ENCODE data around the gene KIZ.

Gene KIZ

GRCh38 chr20:21139881-21140566 lies 14.1 kb downstream of the KIZ start:
- Histone ChIP-seq H3K9me3 (ENCODE audit: control insufficient read depth in 2 of 2, low read length in 2 of 2) (no peaks in the 10 kb centered on the region), H3K27me3 (ENCODE audit: control insufficient read depth in 1 of 2, insufficient read depth in 2 of 2, low read length in 2 of 2) (no peaks in the 10 kb centered on the region), H3K4me3 (ENCODE audit: low read length in 2 of 2) (no peak overlapping the region), H3K27ac (ENCODE audit: low read length) (no peak overlapping the region), H3K36me3 (ENCODE audit: control insufficient read depth in 2 of 2, insufficient read depth in 2 of 2, low read length in 2 of 2) (peaks cover 3 to 11% of the 10 kb centered on the region in 2 donors), H3K4me1 (ENCODE audit: control insufficient read depth, insufficient read depth, low read length) (no peaks in the 10 kb centered on the region), H3K9ac (ENCODE audit: low read length in 2 of 2) (no peak overlapping the region)

GRCh38 chr20:21141825-21142224 lies 15.9 kb downstream of the KIZ start:
- H3K27me3 ChIP-seq (ENCODE audit: control insufficient read depth in 1 of 2, insufficient read depth in 2 of 2, low read length in 2 of 2) = no peaks in the 10 kb centered on the region
- H3K9me3 ChIP-seq (ENCODE audit: control insufficient read depth in 2 of 2, low read length in 2 of 2) = no peaks in the 10 kb centered on the region
- H3K9ac ChIP-seq (ENCODE audit: low read length in 2 of 2) = no peak overlapping the region
- no peaks in the 10 kb centered on the region for H3K4me1 ChIP-seq (ENCODE audit: control insufficient read depth, insufficient read depth, low read length)
- H3K4me3 ChIP-seq (ENCODE audit: low read length in 2 of 2) = no peak overlapping the region
- H3K27ac ChIP-seq (ENCODE audit: low read length) = no peak overlapping the region
- H3K36me3 ChIP-seq (ENCODE audit: control insufficient read depth in 2 of 2, insufficient read depth in 2 of 2, low read length in 2 of 2) = peaks cover 3 to 8% of the 10 kb centered on the region in 2 donors

GRCh38 chr20:21143194-21143890 lies 17.5 kb downstream of the KIZ start:
- Histone ChIP-seq H3K9ac (ENCODE audit: low read length in 2 of 2) (no peak overlapping the region), H3K4me1 (ENCODE audit: control insufficient read depth, insufficient read depth, low read length) (no peaks in the 10 kb centered on the region), H3K9me3 (ENCODE audit: control insufficient read depth in 2 of 2, low read length in 2 of 2) (no peaks in the 10 kb centered on the region), H3K36me3 (ENCODE audit: control insufficient read depth in 2 of 2, insufficient read depth in 2 of 2, low read length in 2 of 2) (peaks cover 6 to 7% of the 10 kb centered on the region in 2 donors), H3K27ac (ENCODE audit: low read length) (no peak overlapping the region), H3K27me3 (ENCODE audit: control insufficient read depth in 1 of 2, insufficient read depth in 2 of 2, low read length in 2 of 2) (no peaks in the 10 kb centered on the region), H3K4me3 (ENCODE audit: low read length in 2 of 2) (no peak overlapping the region)

- Histone ChIP-seq H3K36me3 (ENCODE audit: control insufficient read depth in 2 of 2, insufficient read depth in 2 of 2, low read length in 2 of 2) (peaks cover 6% of the 10 kb centered on the region in 2 donors), H3K9me3 (ENCODE audit: control insufficient read depth in 2 of 2, low read length in 2 of 2) (no peaks in the 10 kb centered on the region), H3K4me3 (ENCODE audit: low read length in 2 of 2) (no peak overlapping the region)
Measured at GRCh38 chr20:21145424-21145823, 19.5 kb downstream of the KIZ start.

GRCh38 chr20:21146215-21146614 lies 20.3 kb downstream of the KIZ start:
- no peak overlapping the region for H3K4me3 ChIP-seq (ENCODE audit: low read length in 2 of 2)
- H3K27ac ChIP-seq (ENCODE audit: low read length) = no peak overlapping the region
- H3K36me3 ChIP-seq (ENCODE audit: control insufficient read depth in 2 of 2, insufficient read depth in 2 of 2, low read length in 2 of 2) = peaks cover 3 to 6% of the 10 kb centered on the region in 2 donors
- H3K27me3 ChIP-seq (ENCODE audit: control insufficient read depth in 1 of 2, insufficient read depth in 2 of 2, low read length in 2 of 2) = no peaks in the 10 kb centered on the region
- H3K9ac ChIP-seq (ENCODE audit: low read length in 2 of 2) = no peak overlapping the region
- H3K9me3 ChIP-seq (ENCODE audit: control insufficient read depth in 2 of 2, low read length in 2 of 2) = no peaks in the 10 kb centered on the region
- H3K4me1 ChIP-seq (ENCODE audit: control insufficient read depth, insufficient read depth, low read length) = no peaks in the 10 kb centered on the region

More at GRCh38 chr20:21145424-21145823, 19.5 kb downstream of the KIZ start:
- Histone ChIP-seq H3K4me1 (ENCODE audit: control insufficient read depth, insufficient read depth, low read length) (no peaks in the 10 kb centered on the region), H3K27me3 (ENCODE audit: control insufficient read depth in 1 of 2, insufficient read depth in 2 of 2, low read length in 2 of 2) (no peaks in the 10 kb centered on the region), H3K27ac (ENCODE audit: low read length) (no peak overlapping the region), H3K9ac (ENCODE audit: low read length in 2 of 2) (no peak overlapping the region)

GRCh38 chr20:21147593-21147992 lies 21.7 kb downstream of the KIZ start:
- Histone ChIP-seq H3K36me3 (ENCODE audit: control insufficient read depth in 2 of 2, insufficient read depth in 2 of 2, low read length in 2 of 2) (peaks cover 2 to 6% of the 10 kb centered on the region in 2 donors), H3K4me3 (ENCODE audit: low read length in 2 of 2) (no peak overlapping the region), H3K4me1 (ENCODE audit: control insufficient read depth, insufficient read depth, low read length) (no peaks in the 10 kb centered on the region), H3K9me3 (ENCODE audit: control insufficient read depth in 2 of 2, low read length in 2 of 2) (no peaks in the 10 kb centered on the region), H3K27me3 (ENCODE audit: control insufficient read depth in 1 of 2, insufficient read depth in 2 of 2, low read length in 2 of 2) (no peaks in the 10 kb centered on the region), H3K9ac (ENCODE audit: low read length in 2 of 2) (no peak overlapping the region), H3K27ac (ENCODE audit: low read length) (no peak overlapping the region)

GRCh38 chr20:21149344-21149743 lies 23.5 kb downstream of the KIZ start:
- Histone ChIP-seq H3K27ac (ENCODE audit: low read length) (no peak overlapping the region), H3K9ac (ENCODE audit: low read length in 2 of 2) (no peak overlapping the region), H3K9me3 (ENCODE audit: control insufficient read depth in 2 of 2, low read length in 2 of 2) (no peaks in the 10 kb centered on the region), H3K36me3 (ENCODE audit: control insufficient read depth in 2 of 2, insufficient read depth in 2 of 2, low read length in 2 of 2) (peaks cover 2 to 6% of the 10 kb centered on the region in 2 donors), H3K4me1 (ENCODE audit: control insufficient read depth, insufficient read depth, low read length) (no peaks in the 10 kb centered on the region), H3K27me3 (ENCODE audit: control insufficient read depth in 1 of 2, insufficient read depth in 2 of 2, low read length in 2 of 2) (no peaks in the 10 kb centered on the region), H3K4me3 (ENCODE audit: low read length in 2 of 2) (no peak overlapping the region)

- Histone ChIP-seq H3K27me3 (ENCODE audit: control insufficient read depth in 1 of 2, insufficient read depth in 2 of 2, low read length in 2 of 2) (no peaks in the 10 kb centered on the region), H3K36me3 (ENCODE audit: control insufficient read depth in 2 of 2, insufficient read depth in 2 of 2, low read length in 2 of 2) (peaks cover 2 to 6% of the 10 kb centered on the region in 2 donors), H3K4me1 (ENCODE audit: control insufficient read depth, insufficient read depth, low read length) (no peaks in the 10 kb centered on the region), H3K9ac (ENCODE audit: low read length in 2 of 2) (no peak overlapping the region), H3K9me3 (ENCODE audit: control insufficient read depth in 2 of 2, low read length in 2 of 2) (no peaks in the 10 kb centered on the region), H3K27ac (ENCODE audit: low read length) (no peak overlapping the region), H3K4me3 (ENCODE audit: low read length in 2 of 2) (no peak overlapping the region)
Measured at GRCh38 chr20:21151791-21152190, 25.9 kb downstream of the KIZ start.

- Histone ChIP-seq H3K36me3 (ENCODE audit: control insufficient read depth in 2 of 2, insufficient read depth in 2 of 2, low read length in 2 of 2) (peaks cover 0 to 2% of the 10 kb centered on the region in 2 donors), H3K27me3 (ENCODE audit: control insufficient read depth in 1 of 2, insufficient read depth in 2 of 2, low read length in 2 of 2) (no peaks in the 10 kb centered on the region), H3K4me3 (ENCODE audit: low read length in 2 of 2) (no peak overlapping the region), H3K9me3 (ENCODE audit: control insufficient read depth in 2 of 2, low read length in 2 of 2) (no peaks in the 10 kb centered on the region), H3K4me1 (ENCODE audit: control insufficient read depth, insufficient read depth, low read length) (no peaks in the 10 kb centered on the region), H3K9ac (ENCODE audit: low read length in 2 of 2) (no peak overlapping the region), H3K27ac (ENCODE audit: low read length) (no peak overlapping the region)
Measured at GRCh38 chr20:21154692-21155091, 28.8 kb downstream of the KIZ start.

GRCh38 chr20:21155268-21155667 lies 29.4 kb downstream of the KIZ start:
- Histone ChIP-seq H3K36me3 (ENCODE audit: control insufficient read depth in 2 of 2, insufficient read depth in 2 of 2, low read length in 2 of 2) (peaks cover 0 to 2% of the 10 kb centered on the region in 2 donors), H3K9ac (ENCODE audit: low read length in 2 of 2) (no peak overlapping the region), H3K27me3 (ENCODE audit: control insufficient read depth in 1 of 2, insufficient read depth in 2 of 2, low read length in 2 of 2) (no peaks in the 10 kb centered on the region), H3K9me3 (ENCODE audit: control insufficient read depth in 2 of 2, low read length in 2 of 2) (no peaks in the 10 kb centered on the region), H3K4me1 (ENCODE audit: control insufficient read depth, insufficient read depth, low read length) (peaks cover 5% of the 10 kb centered on the region), H3K4me3 (ENCODE audit: low read length in 2 of 2) (no peak overlapping the region), H3K27ac (ENCODE audit: low read length) (no peak overlapping the region)

- Histone ChIP-seq H3K36me3 (ENCODE audit: control insufficient read depth in 2 of 2, insufficient read depth in 2 of 2, low read length in 2 of 2) (peaks cover 0 to 2% of the 10 kb centered on the region in 2 donors), H3K9ac (ENCODE audit: low read length in 2 of 2) (no peak overlapping the region), H3K4me3 (ENCODE audit: low read length in 2 of 2) (no peak overlapping the region), H3K27ac (ENCODE audit: low read length) (no peak overlapping the region), H3K4me1 (ENCODE audit: control insufficient read depth, insufficient read depth, low read length) (peaks cover 5% of the 10 kb centered on the region), H3K9me3 (ENCODE audit: control insufficient read depth in 2 of 2, low read length in 2 of 2) (no peaks in the 10 kb centered on the region), H3K27me3 (ENCODE audit: control insufficient read depth in 1 of 2, insufficient read depth in 2 of 2, low read length in 2 of 2) (no peaks in the 10 kb centered on the region)
Measured at GRCh38 chr20:21156266-21156665, 30.4 kb downstream of the KIZ start.
